ENCODE measurements around the gene PRKN.

Gene PRKN

GRCh38 chr6:162627362-162627761 is 100.2 kb downstream of the PRKN start:
- TF ChIP-seq CTCF (IDR thresholded peaks at IDR 0.05; ENCODE audit: low read depth, low read length) = no peak
- no peak overlapping the region for H3K4me3 ChIP-seq (ENCODE audit: low read depth, low read length)

- H3K4me3 ChIP-seq (ENCODE audit: low read depth, low read length) = no peak overlapping the region
- no peak for TF ChIP-seq CTCF (IDR thresholded peaks at IDR 0.05; ENCODE audit: low read depth, low read length)
These were observed 100.7 kb downstream of the PRKN start for GRCh38 chr6:162626869-162627268.

- H3K4me3 ChIP-seq (ENCODE audit: low read depth, low read length) = no peak overlapping the region
- no peak for TF ChIP-seq CTCF (IDR thresholded peaks at IDR 0.05; ENCODE audit: low read depth, low read length)
These were observed 101.6 kb downstream of the PRKN start for GRCh38 chr6:162625846-162626540.

GRCh38 chr6:162622572-162622971 is 105.0 kb downstream of the PRKN start:
- no peak for TF ChIP-seq CTCF (IDR thresholded peaks at IDR 0.05; ENCODE audit: low read depth, low read length)

GRCh38 chr6:162621246-162621645 is 106.3 kb downstream of the PRKN start:
- H3K4me3 ChIP-seq (ENCODE audit: low read depth, low read length) = no peak overlapping the region
- TF ChIP-seq CTCF (IDR thresholded peaks at IDR 0.05; ENCODE audit: low read depth, low read length) = no peak

More at GRCh38 chr6:162622572-162622971, 105.0 kb downstream of the PRKN start:
- no peak overlapping the region for H3K4me3 ChIP-seq (ENCODE audit: low read depth, low read length)

- H3K4me3 ChIP-seq (ENCODE audit: low read depth, low read length) = no peak overlapping the region
- no peak for TF ChIP-seq CTCF (IDR thresholded peaks at IDR 0.05; ENCODE audit: low read depth, low read length)
These were observed 107.5 kb downstream of the PRKN start for GRCh38 chr6:162620073-162620472.

GRCh38 chr6:162618448-162619002 is 109.0 kb downstream of the PRKN start:
- TF ChIP-seq CTCF (IDR thresholded peaks at IDR 0.05; ENCODE audit: low read depth, low read length) = no peak
- no peak overlapping the region for H3K4me3 ChIP-seq (ENCODE audit: low read depth, low read length)

Measured in WI38 (cell line).